WTC11 (cell line): Measurements from ENCODE around the gene CBFB. TPM values are rescaled to one million over a fixed set of nuclear protein-coding genes. Genes with fewer than 3 reads are reported as not detected.

Experiments
- ATAC-seq: fragments of 200-7000 bp; cut with Tn5 transposase; 2 replicates; pipeline ENCODE4 v1.10.0; 2021; ENCODE audit warnings: mild to moderate bottlenecking, moderate library complexity
- CTCF ChIA-PET: fragments of 300-600 bp; sonication (Branson Sonifier 250); formaldehyde crosslinking; loops from one replicate; lab custom pipeline; 2021; ENCODE audit warnings: antibody characterized with exemption; lab: Charles Lee
- POLR2A ChIA-PET: fragments of 350-600 bp; sonication (Branson Sonifier 250); formaldehyde crosslinking; loops from one replicate; lab custom pipeline; 2021; ENCODE audit warnings: antibody characterized with exemption; lab: Charles Lee
- DNase-seq: peaks from one replicate; pipeline ENCODE4 v3.0.0; 2021; ENCODE audit warnings: low spot score
- H3K27ac Mint-ChIP-seq: 2 replicates; pipeline ENCODE4 v1.8.0; 2021; ENCODE audit warnings: mixed read lengths
- H3K27me3 Mint-ChIP-seq: 2 replicates; pipeline ENCODE4 v1.8.0; 2021; ENCODE audit warnings: low read depth, mild to moderate bottlenecking, moderate library complexity, mixed read lengths
- H3K36me3 Mint-ChIP-seq: 2 replicates; pipeline ENCODE4 v1.8.0; 2021; ENCODE audit warnings: mixed read lengths
- H3K4me1 Mint-ChIP-seq: 2 replicates; pipeline ENCODE4 v1.8.0; 2022; ENCODE audit warnings: mixed read lengths
- H3K4me3 Mint-ChIP-seq: 2 replicates; pipeline ENCODE4 v1.8.0; 2021; ENCODE audit warnings: mild to moderate bottlenecking, moderate library complexity, mixed read lengths
- H3K9me3 Mint-ChIP-seq: 2 replicates; pipeline ENCODE4 v1.8.0; 2021; ENCODE audit warnings: mixed read lengths
- AFF4 ChIP-seq: sonication (generic); formaldehyde crosslinking; IDR thresholded peaks from 2 replicates; pipeline ENCODE4 v1.8.1; 2023; ENCODE audit warnings: mild to moderate bottlenecking, missing genetic modification reagents, borderline replicate concordance
- E2F4 ChIP-seq: sonication (generic); formaldehyde crosslinking; IDR thresholded peaks from 2 replicates; pipeline ENCODE4 v1.8.1; 2022; ENCODE audit warnings: low read depth, mild to moderate bottlenecking, moderate library complexity, missing genetic modification reagents, borderline replicate concordance
- ELF4 ChIP-seq: sonication (generic); formaldehyde crosslinking; IDR thresholded peaks from 2 replicates; pipeline ENCODE4 v1.8.1; 2022; ENCODE audit warnings: low read depth, mild to moderate bottlenecking, moderate library complexity, missing genetic modification reagents
- ERG ChIP-seq: fragments of 250-450 bp; sonication (Bioruptor Pico); IDR thresholded peaks from 2 replicates; pipeline ENCODE4 v1.8.0; 2021; ENCODE audit warnings: mild to moderate bottlenecking
- ESRRA ChIP-seq: sonication (generic); formaldehyde crosslinking; IDR thresholded peaks from 2 replicates; pipeline ENCODE4 v1.8.1; 2022; ENCODE audit warnings: mild to moderate bottlenecking, missing genetic modification reagents, borderline replicate concordance
- GRHL2 ChIP-seq: fragments of 250-450 bp; sonication (Bioruptor Pico); IDR thresholded peaks from 2 replicates; pipeline ENCODE4 v1.8.0; 2022; ENCODE audit warnings: mild to moderate bottlenecking, moderate library complexity; ENCODE audit not compliant: insufficient replicate concordance, severe bottlenecking
- IRF1 ChIP-seq: sonication (generic); formaldehyde crosslinking; IDR thresholded peaks from 2 replicates; pipeline ENCODE4 v1.8.0; 2023; ENCODE audit warnings: missing genetic modification reagents
- MXD4 ChIP-seq: fragments of 250-450 bp; sonication (Bioruptor Pico); IDR thresholded peaks from 2 replicates; pipeline ENCODE4 v1.8.0; 2021; ENCODE audit warnings: mild to moderate bottlenecking, moderate library complexity, borderline replicate concordance
- MYBL2 ChIP-seq: sonication (generic); formaldehyde crosslinking; IDR thresholded peaks from 2 replicates; pipeline ENCODE4 v1.8.1; 2023; ENCODE audit warnings: mild to moderate bottlenecking, moderate library complexity, missing genetic modification reagents
- NFATC4 ChIP-seq: fragments of 250-450 bp; sonication (Bioruptor Pico); IDR thresholded peaks from 2 replicates; pipeline ENCODE4 v1.9.0; 2021; ENCODE audit warnings: mild to moderate bottlenecking
- NR2C2 ChIP-seq: sonication (generic); formaldehyde crosslinking; IDR thresholded peaks from 2 replicates; pipeline ENCODE4 v1.8.0; 2022; ENCODE audit warnings: mild to moderate bottlenecking, missing genetic modification reagents
- OVOL2 ChIP-seq: fragments of 250-450 bp; sonication (Bioruptor Pico); IDR thresholded peaks from 2 replicates; pipeline ENCODE4 v1.9.0; 2021; ENCODE audit warnings: mild to moderate bottlenecking, borderline replicate concordance
- PREB ChIP-seq: sonication (generic); formaldehyde crosslinking; IDR thresholded peaks from 2 replicates; pipeline ENCODE4 v1.8.1; 2022; ENCODE audit warnings: mild to moderate bottlenecking, missing genetic modification reagents, moderate library complexity, borderline replicate concordance
- RORB ChIP-seq: fragments of 250-450 bp; sonication (Bioruptor Pico); IDR thresholded peaks from 2 replicates; pipeline ENCODE4 v1.9.0; 2021; ENCODE audit warnings: mild to moderate bottlenecking
- TCF7 ChIP-seq: sonication (generic); formaldehyde crosslinking; IDR thresholded peaks from 2 replicates; pipeline ENCODE4 v1.8.0; 2022; ENCODE audit warnings: mild to moderate bottlenecking, low read depth, missing genetic modification reagents, moderate library complexity
- ZNF512 ChIP-seq: sonication (generic); formaldehyde crosslinking; IDR thresholded peaks from 2 replicates; pipeline ENCODE4 v1.8.1; 2022; ENCODE audit warnings: missing genetic modification reagents, borderline replicate concordance
- total RNA-seq: library from RNA; stranded (reverse); gene quantifications from 3 replicates; pipeline ENCODE4 v1.2.3, GENCODE V29; 2021

The CBFB gene
- total RNA-seq, 1 experiment from 2014 or later: 36.9 TPM

- TF ChIP-seq MYBL2 (CRISPR knock-in tag) (no peak), TCF7 (CRISPR knock-in tag) (no peak), GRHL2 (CRISPR knock-in tag) (no peak), ELF4 (CRISPR knock-in tag) (no peak)
- ChIA-PET POLR2A (no interaction called here), CTCF (interaction anchor here (1.3 to 2.7 kb wide), 2 partner anchors 47 to 91 kb away, joined by 5 to 15 read pairs; no protein-coding TSS in a partner anchor)
- Mint-ChIP-seq H3K4me3 (no peak overlapping the region), H3K27me3 (0 out of 2 replicates have a peak, but pooled peaks cover 5% of the 10 kb centered on the region), H3K36me3 (no peaks in the 10 kb centered on the region), H3K9me3 (no peaks in the 10 kb centered on the region), H3K27ac (no peak overlapping the region), H3K4me1 (peaks cover 17% of the 10 kb centered on the region)
- no peak for DNase-seq
- no peak for ATAC-seq
These were observed 79.5 kb downstream of the CBFB start for GRCh38 chr16:67108489-67108888.

- ChIA-PET POLR2A (no interaction called here), CTCF (interaction anchor here (1.3 kb wide), 1 partner anchor 91 kb away, joined by 5 read pairs; no protein-coding TSS in a partner anchor)
- no peak for TF ChIP-seq NR2C2 (CRISPR knock-in tag)
- TF ChIP-seq OVOL2: no peak
- TF ChIP-seq ERG (CRISPR knock-in tag): no peak
- TF ChIP-seq ESRRA (CRISPR knock-in tag): no peak
- TF ChIP-seq RORB: no peak
- no peak for TF ChIP-seq ZNF512
- Mint-ChIP-seq H3K4me3 (peak overlapping the region; percentile 99), H3K36me3 (no peaks in the 10 kb centered on the region), H3K4me1 (peaks cover 17% of the 10 kb centered on the region), H3K27ac (no peak overlapping the region), H3K27me3 (0 out of 2 replicates have a peak, but pooled peaks cover 5% of the 10 kb centered on the region), H3K9me3 (no peaks in the 10 kb centered on the region)
- DNase-seq (no peak), ATAC-seq (no peak)
These were observed 80.0 kb downstream of the CBFB start for GRCh38 chr16:67108931-67109406.

GRCh38 chr16:67109407-67110135, 80.6 kb downstream of the CBFB start, which contains the start of gene PHAF1:
Gene PHAF1, plus strand, starts transcription at chr16:67109941. Its CDS starts 235 bp downstream, at chr16:67110176.
- Mint-ChIP-seq H3K27ac (peak within 1 kb of the TSS; percentile 93), H3K4me3 (peak within 1 kb of the TSS; percentile 99), H3K27me3 (0 out of 2 replicates have a peak, but pooled peaks cover 5% of the 10 kb centered on the region), H3K4me1 (peaks cover 17% of the 10 kb centered on the region), H3K9me3 (no peaks in the 10 kb centered on the region), H3K36me3 (no peaks in the 10 kb centered on the region)
- POLR2A ChIA-PET: interaction anchor here (1.2 kb wide), 1 partner anchor 19 kb away, joined by 3 read pairs; no protein-coding TSS in a partner anchor
- DNase-seq (peak; percentile 98), ATAC-seq (peak; percentile 96)
- CTCF ChIA-PET: interaction anchor here (1.3 kb wide), 1 partner anchor 91 kb away, joined by 5 read pairs; no protein-coding TSS in a partner anchor
- TF ChIP-seq MXD4 (CRISPR knock-in tag): no peak
- no peak for TF ChIP-seq IRF1 (CRISPR knock-in tag)
- TF ChIP-seq E2F4: no peak
- TF ChIP-seq NFATC4 (CRISPR knock-in tag): no peak
- TF ChIP-seq PREB (CRISPR knock-in tag): no peak
- TF ChIP-seq AFF4 (CRISPR knock-in tag): no peak
